Endodermal cell (in vitro differentiated cells): Measurements from ENCODE around the gene IL18. TPM values are rescaled to one million over a fixed set of nuclear protein-coding genes. Genes with fewer than 3 reads are reported as not detected.
A peak's percentile ranks its signal among the peaks of the same experiment; 100 is the strongest.

ENCODE experiments used
- DNase-seq: peaks from one replicate; pipeline ENCODE4 v3.0.0-alpha.2; 2017
- H3K27ac ChIP-seq: 2 replicates; pipeline ENCODE4 v1.5.1; 2013; ENCODE audit warnings: mild to moderate bottlenecking, low read depth, low read length, moderate library complexity
- H3K27me3 ChIP-seq: 2 replicates; pipeline ENCODE4 v1.6.1; 2013; ENCODE audit warnings: mild to moderate bottlenecking, low read length, moderate library complexity; ENCODE audit not compliant: insufficient read depth, control insufficient read depth, poor library complexity, severe bottlenecking
- H3K36me3 ChIP-seq: 2 replicates; pipeline ENCODE4 v1.7.0; 2013; ENCODE audit warnings: mild to moderate bottlenecking, low read length, moderate library complexity; ENCODE audit not compliant: control insufficient read depth, insufficient read depth
- H3K4me1 ChIP-seq: one replicate; pipeline ENCODE4 v1.7.0; 2013; ENCODE audit warnings: low read length; ENCODE audit not compliant: control insufficient read depth, insufficient read depth
- H3K4me3 ChIP-seq: 2 replicates; pipeline ENCODE4 v1.5.1; 2013; ENCODE audit warnings: mild to moderate bottlenecking, low read length, moderate library complexity
- H3K9ac ChIP-seq: 2 replicates; pipeline ENCODE4 v1.6.1; 2013; ENCODE audit warnings: mild to moderate bottlenecking, low read length, moderate library complexity; ENCODE audit not compliant: poor library complexity, severe bottlenecking; ENCODE audit errors: extremely low read depth
- H3K9me3 ChIP-seq: 2 replicates; pipeline ENCODE4 v1.6.1; 2013; ENCODE audit warnings: mild to moderate bottlenecking, low read length, moderate library complexity; ENCODE audit not compliant: control insufficient read depth
- H3K27ac Mint-ChIP-seq: 2 replicates; pipeline ENCODE4 v1.8.0; 2020; ENCODE audit warnings: mixed read lengths
- H3K27me3 Mint-ChIP-seq: 2 replicates; pipeline ENCODE4 v1.8.0; 2021; ENCODE audit warnings: mild to moderate bottlenecking, mixed read lengths; ENCODE audit not compliant: insufficient read depth
- H3K36me3 Mint-ChIP-seq: 2 replicates; pipeline ENCODE4 v1.8.0; 2020; ENCODE audit warnings: low read depth, mixed read lengths
- H3K4me1 Mint-ChIP-seq: 2 replicates; pipeline ENCODE4 v1.8.0; 2020; ENCODE audit warnings: mixed read lengths
- H3K4me3 Mint-ChIP-seq: 2 replicates; pipeline ENCODE4 v1.8.0; 2020; ENCODE audit warnings: mild to moderate bottlenecking, moderate library complexity, mixed read lengths
- H3K9me3 Mint-ChIP-seq: 2 replicates; pipeline ENCODE4 v1.8.0; 2020; ENCODE audit warnings: mild to moderate bottlenecking, mixed read lengths
- WGBS, 2 experiments: methylation state at CpG; one replicate each; pipeline versions ENCODE4 v1.1.5 to v1.1.7; 2013; ENCODE audit warnings: missing lambda C conversion rate in 2 of 2, mixed read lengths in 1 of 2; ENCODE audit not compliant: insufficient coverage in 1 of 2, insufficient read length in 1 of 2; 5-methylcytosine and 5-hydroxymethylcytosine counted together
- long read RNA-seq, 4 experiments: library from polyadenylated mRNA in 2 of 4; library from RNA in 1 of 4; library from capped mRNA in 1 of 4; stranded (forward) in 3 of 4; unstranded in 1 of 4; transcript quantifications; one replicate each; pipeline ENCODE4 v2.0.0, GENCODE V29; 2020 to 2021; ENCODE audit warnings: inconsistent platforms in 1 of 4
- polyA plus RNA-seq, 2 experiments: library from polyadenylated mRNA; stranded (reverse); fragments of 50-300 nt; gene quantifications; one replicate each; pipeline ENCODE4 v1.2.3, GENCODE V29; 2013
- total RNA-seq, 2 donors: library from RNA; stranded (reverse); fragmentation: NEBNext Ultra II Directional in 1 of 2; extraction: Animal tissue kit (Norgen Biotek cat#: 25700) in 1 of 2; gene quantifications; 2 replicates in 1 of 2; 3 replicates in 1 of 2; pipeline ENCODE4 v1.2.1, GENCODE V29; 2021
- TF ChIP-seq, protein P1 (sequence below): fragments of 200-600 bp; sonication (generic); conservative IDR thresholded peaks from 2 replicates; pipeline ENCODE4 v1.5.0; 2021; ENCODE audit warnings: antibody characterized with exemption, mild to moderate bottlenecking

IL18 gene
- under 1 TPM in 1 of 2 donors, not detected in 1; 1.00 TPM for total RNA-seq
- not detected for polyA plus RNA-seq (2013, experiment 1 of 2)
- polyA plus RNA-seq (2013, experiment 2 of 2) = 0.29 TPM
- long read RNA-seq, experiment 1 = 0 reads
- long read RNA-seq, experiment 2, partial matches to known transcripts = 0 of 1 reads
- long read RNA-seq, experiment 2, other reads (novel, unspliced or antisense) = 1 of 1 reads
- long read RNA-seq, experiment 3 = 0 reads
- long read RNA-seq, experiment 4 = 0 reads

DNA sequence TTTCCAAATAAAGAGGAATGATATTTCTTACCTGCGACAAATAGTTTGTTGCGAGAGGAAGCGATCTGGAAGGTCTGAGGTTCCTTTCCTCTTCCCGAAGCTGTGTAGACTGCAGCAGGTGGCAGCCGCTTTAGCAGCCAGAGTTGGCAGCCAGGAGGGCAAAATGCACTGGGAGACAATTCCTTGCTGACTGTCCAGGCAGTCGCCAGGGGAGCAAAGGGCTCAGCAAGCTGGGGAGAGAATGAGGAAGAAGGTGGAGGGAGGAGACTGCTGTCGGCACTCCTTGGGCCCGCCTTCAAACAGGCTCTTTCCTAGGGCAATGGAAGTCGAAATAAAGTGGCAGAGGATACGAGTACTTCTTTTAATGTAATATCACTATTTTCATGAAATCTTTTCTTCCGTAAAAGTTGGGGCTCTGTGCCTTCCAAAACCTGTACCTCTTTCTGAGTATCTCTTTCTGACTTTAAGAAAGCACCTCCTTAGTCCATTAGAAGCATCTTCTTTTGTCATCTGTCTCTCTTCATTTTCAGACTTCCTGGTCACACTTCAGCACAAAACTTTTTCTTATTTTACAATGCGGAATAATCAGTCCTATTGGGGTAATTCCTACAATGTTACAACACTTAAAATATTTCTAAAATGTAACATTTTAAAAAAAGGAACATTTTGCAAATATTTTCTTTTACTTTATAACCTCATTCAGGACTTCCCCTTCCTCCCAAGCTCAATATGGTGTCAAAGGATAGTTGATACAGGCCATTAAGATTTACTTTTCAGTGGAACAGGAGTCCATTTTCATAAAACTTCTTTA lies at the start of gene IL18:
Gene IL18, minus strand, starts transcription at position 220 of the 811 bp plus-strand sequence. CDS start 9,041 bp downstream, outside the sequence.
- Mint-ChIP-seq H3K27me3 (peaks cover 2% of the 10 kb centered on the region), H3K27ac (no peak within 1 kb of the TSS), H3K9me3 (no peaks in the 10 kb centered on the region), H3K36me3 (no peaks in the 10 kb centered on the region), H3K4me1 (no peaks in the 10 kb centered on the region), H3K4me3 (no peak within 1 kb of the TSS)
- TF ChIP-seq, protein P1, sequence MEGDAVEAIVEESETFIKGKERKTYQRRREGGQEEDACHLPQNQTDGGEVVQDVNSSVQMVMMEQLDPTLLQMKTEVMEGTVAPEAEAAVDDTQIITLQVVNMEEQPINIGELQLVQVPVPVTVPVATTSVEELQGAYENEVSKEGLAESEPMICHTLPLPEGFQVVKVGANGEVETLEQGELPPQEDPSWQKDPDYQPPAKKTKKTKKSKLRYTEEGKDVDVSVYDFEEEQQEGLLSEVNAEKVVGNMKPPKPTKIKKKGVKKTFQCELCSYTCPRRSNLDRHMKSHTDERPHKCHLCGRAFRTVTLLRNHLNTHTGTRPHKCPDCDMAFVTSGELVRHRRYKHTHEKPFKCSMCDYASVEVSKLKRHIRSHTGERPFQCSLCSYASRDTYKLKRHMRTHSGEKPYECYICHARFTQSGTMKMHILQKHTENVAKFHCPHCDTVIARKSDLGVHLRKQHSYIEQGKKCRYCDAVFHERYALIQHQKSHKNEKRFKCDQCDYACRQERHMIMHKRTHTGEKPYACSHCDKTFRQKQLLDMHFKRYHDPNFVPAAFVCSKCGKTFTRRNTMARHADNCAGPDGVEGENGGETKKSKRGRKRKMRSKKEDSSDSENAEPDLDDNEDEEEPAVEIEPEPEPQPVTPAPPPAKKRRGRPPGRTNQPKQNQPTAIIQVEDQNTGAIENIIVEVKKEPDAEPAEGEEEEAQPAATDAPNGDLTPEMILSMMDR = no peak
- H3K4me3 ChIP-seq = no peak within 1 kb of the TSS
- H3K27ac ChIP-seq = no peak within 1 kb of the TSS
- H3K9ac ChIP-seq = no peak within 1 kb of the TSS
- no peaks in the 10 kb centered on the region for H3K9me3 ChIP-seq
- no peaks in the 10 kb centered on the region for H3K4me1 ChIP-seq
- H3K27me3 ChIP-seq = no peaks in the 10 kb centered on the region
- 72 to 93% methylated on average over 8 to 12 of the region's 12 CpGs for WGBS, 2 experiments
- DNase-seq = peak; percentile 75
- H3K36me3 ChIP-seq = no peaks in the 10 kb centered on the region

GRCh38 chr11:112212710-112213109 lies 48.8 kb upstream of the IL18 start:
- Mint-ChIP-seq H3K4me3 (no peak overlapping the region), H3K9me3 (no peaks in the 10 kb centered on the region), H3K36me3 (no peaks in the 10 kb centered on the region), H3K4me1 (no peaks in the 10 kb centered on the region), H3K27me3 (peaks cover 24% of the 10 kb centered on the region), H3K27ac (no peak overlapping the region)
- DNase-seq = no peak
- TF ChIP-seq, protein P1 = no peak
- Histone ChIP-seq H3K36me3 (no peaks in the 10 kb centered on the region), H3K27ac (no peak overlapping the region), H3K27me3 (peaks cover 10% of the 10 kb centered on the region), H3K4me3 (no peak overlapping the region), H3K9me3 (no peaks in the 10 kb centered on the region), H3K9ac (no peak overlapping the region), H3K4me1 (no peaks in the 10 kb centered on the region)

GRCh38 chr11:112212290-112212689 lies 48.4 kb upstream of the IL18 start:
- H3K27ac Mint-ChIP-seq = no peak overlapping the region
- no peak overlapping the region for H3K9ac ChIP-seq
- peaks cover 10% of the 10 kb centered on the region for H3K27me3 ChIP-seq
- TF ChIP-seq, protein P1 = no peak
- H3K9me3 ChIP-seq = no peaks in the 10 kb centered on the region
- H3K4me3 ChIP-seq = no peak overlapping the region
- H3K9me3 Mint-ChIP-seq = no peaks in the 10 kb centered on the region
- H3K4me3 Mint-ChIP-seq = no peak overlapping the region
- H3K27me3 Mint-ChIP-seq = peaks cover 22% of the 10 kb centered on the region
- H3K4me1 ChIP-seq = no peaks in the 10 kb centered on the region
- H3K36me3 ChIP-seq = no peaks in the 10 kb centered on the region
- no peak for DNase-seq
- no peaks in the 10 kb centered on the region for H3K36me3 Mint-ChIP-seq
- no peaks in the 10 kb centered on the region for H3K4me1 Mint-ChIP-seq
- H3K27ac ChIP-seq = no peak overlapping the region
- WGBS, 2 experiments = 95 to 100% methylated on average over 1 to 3 of the region's 3 CpGs
